ENCODE results near the gene CLCNKA.
"Not testable (repeated sequence)": the region's sequence is repeated elsewhere in the genome, so short reads cannot be mapped to it uniquely, and the experiment has no call there.

CLCNKA gene

GRCh38 chr1:16021681-16022080, at the start of gene CLCNKA:
CLCNKA (plus strand) TSS chr1:16022036; CDS start chr1:16022620, 584 bp downstream.
- no peak for DNase-seq (ENCODE audit: low spot score)

- no peak for DNase-seq (ENCODE audit: low spot score)
Observed at GRCh38 chr1:15972409-15972808, 49.4 kb upstream of the CLCNKA start.

DNA sequence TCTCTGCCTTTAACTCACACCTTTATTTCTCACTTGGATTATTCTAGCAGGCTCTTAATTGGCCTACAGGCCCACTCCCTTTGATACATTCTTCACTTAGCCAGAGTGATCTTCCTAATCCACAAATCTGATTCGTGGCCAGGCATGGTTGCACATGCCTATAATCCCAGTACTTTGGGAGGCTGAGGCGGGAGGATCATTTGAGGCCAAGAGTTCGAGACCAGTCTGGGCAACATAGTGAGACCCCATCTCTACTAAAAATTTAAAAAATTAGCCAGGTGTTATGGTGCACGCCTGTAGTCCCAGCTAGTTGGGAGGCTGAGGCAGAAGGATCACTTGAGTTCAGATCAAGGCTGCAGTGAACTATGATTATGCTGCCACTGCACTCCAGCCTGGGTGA, 48.1 kb upstream of the CLCNKA start:
- no peak for DNase-seq (ENCODE audit: low spot score)

GRCh38 chr1:15974855-15975254, 47.0 kb upstream of the CLCNKA start:
- DNase-seq (ENCODE audit: low spot score) = no peak

GRCh38 chr1:15975358-15975804, 46.5 kb upstream of the CLCNKA start:
- DNase-seq (ENCODE audit: low spot score) = peak; percentile 80

- DNase-seq (ENCODE audit: low spot score) = peak; percentile 99
Observed at GRCh38 chr1:15975805-15976680, 45.8 kb upstream of the CLCNKA start, which contains the start of gene ZBTB17. ZBTB17 (minus strand) TSS chr1:15976101; CDS start chr1:15948495, 27,606 bp downstream.

DNA sequence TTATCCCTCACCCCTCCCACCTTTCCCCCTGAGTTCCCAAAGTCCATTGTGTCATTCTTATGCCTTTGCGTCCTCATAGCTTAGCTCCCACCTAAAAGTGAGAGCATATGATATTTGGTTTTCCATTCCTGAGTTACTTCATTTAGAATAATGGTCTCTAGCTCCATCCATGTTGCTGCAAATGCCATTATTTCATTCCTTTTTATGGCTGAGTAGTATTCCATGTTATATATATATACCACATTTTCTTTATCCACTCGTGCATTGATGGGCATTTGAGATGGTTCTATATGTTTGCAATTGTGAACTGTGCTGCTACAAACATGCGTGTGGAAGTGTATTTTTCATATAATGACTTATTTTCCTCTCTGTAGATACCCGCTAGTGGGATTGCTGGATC, 43.9 kb upstream of the CLCNKA start:
- DNase-seq (ENCODE audit: low spot score) = not testable (repeated sequence)

DNA sequence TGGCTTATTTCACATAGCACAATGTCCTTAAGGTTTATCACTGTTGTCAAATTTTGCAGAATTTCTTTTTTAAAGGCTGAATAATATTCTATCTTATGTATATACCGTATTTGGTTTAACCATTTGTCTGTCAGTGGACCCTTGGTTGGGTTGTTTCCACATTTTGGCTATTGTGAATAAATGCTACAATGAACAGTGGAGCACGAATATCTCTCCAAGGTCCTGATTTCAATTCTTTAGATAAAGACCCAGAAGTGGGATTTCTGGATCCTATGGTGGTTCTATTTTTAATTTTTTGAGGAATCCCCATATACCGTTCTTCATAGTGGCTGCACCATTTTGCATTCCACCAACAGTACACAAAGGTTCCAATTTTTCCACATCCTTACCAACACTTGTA, 40.2 kb upstream of the CLCNKA start:
- no peak for DNase-seq (ENCODE audit: low spot score)

GRCh38 chr1:15983275-15983674, 38.6 kb upstream of the CLCNKA start:
- no peak for DNase-seq (ENCODE audit: low spot score)

- DNase-seq (ENCODE audit: low spot score) = no peak
Observed at GRCh38 chr1:15985611-15986297, 36.1 kb upstream of the CLCNKA start.

DNA sequence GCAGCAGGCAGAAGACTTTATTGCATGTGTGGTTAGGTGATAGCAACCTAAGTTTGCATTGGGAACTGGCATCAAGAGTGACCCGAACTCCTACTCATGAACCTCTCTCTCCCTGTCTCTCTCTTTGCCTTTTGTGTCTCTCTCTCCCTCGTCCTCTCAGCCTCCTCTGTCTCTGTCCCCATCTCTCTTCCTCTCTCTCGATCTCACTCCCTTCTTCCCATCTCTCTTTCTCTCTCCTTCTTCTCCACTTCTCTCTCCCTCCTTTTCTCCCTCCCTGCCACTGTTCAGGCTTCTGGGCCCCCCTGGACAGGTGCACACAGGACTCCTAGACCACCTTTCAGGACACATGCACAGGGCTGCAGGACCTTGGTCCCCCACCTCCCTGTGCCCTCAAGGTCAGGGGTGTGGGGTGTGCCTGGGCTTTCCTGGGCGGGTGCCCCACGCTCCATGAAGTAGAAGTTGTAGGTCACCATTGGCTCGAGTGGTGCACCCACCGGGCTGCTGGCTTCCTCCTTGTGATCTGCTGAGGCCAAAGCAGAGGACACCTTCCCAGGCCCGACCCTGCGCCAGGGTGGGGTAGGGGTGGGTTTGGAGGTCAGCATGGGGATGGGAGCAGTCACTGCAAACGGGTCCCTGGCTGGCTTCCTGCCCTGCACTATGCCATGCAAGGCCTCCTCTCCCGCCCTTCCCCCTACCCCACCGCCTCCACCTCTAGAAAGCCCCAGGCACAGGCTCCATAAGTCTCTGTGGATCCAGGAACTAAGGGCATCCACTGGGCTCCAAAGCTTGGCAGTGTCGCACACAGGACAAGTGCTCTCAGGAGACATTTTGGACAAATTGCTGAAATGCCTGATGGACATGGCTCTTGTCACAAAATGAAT, 32.7 kb upstream of the CLCNKA start:
- DNase-seq (ENCODE audit: low spot score) = no peak

- no peak for DNase-seq (ENCODE audit: low spot score)
Observed at GRCh38 chr1:15989776-15990175, 32.1 kb upstream of the CLCNKA start.

DNA sequence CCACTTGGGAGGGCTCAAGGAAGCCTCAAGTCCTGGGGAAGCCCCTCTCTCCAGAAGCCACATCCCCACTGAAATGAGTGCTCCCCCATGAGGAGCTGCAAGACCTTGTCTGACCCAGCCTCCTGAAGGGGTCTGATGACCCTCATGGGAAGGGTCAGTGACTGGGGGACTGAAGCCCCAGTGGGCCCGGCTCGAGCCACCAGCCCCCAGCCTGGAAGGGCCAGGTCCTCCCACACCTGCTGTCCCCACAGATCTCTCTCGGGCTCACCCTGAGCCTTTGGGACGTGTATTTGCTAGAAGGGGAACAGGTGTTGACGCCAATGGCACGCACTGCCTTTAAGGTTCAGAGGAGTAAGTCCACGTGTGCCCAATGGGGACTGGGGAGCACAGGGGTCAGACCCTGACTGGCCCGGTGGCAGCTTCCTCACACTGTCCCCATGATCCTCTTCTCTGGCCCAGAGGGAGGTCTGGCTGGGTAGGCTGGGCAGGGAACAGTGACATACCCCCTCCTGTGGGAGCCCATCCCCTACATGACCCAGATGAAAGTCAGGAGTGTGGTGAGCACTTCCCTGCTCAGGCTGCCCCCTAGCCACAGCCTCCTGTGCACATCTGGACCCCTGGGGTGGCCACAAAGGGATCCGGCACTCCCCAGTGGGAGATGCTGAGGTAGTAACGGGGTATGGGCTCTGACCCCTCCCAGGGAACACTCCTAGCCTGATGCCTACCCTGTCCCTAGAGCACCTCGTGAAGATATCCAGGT, 30.2 kb upstream of the CLCNKA start:
- no peak for DNase-seq (ENCODE audit: low spot score)

DNA sequence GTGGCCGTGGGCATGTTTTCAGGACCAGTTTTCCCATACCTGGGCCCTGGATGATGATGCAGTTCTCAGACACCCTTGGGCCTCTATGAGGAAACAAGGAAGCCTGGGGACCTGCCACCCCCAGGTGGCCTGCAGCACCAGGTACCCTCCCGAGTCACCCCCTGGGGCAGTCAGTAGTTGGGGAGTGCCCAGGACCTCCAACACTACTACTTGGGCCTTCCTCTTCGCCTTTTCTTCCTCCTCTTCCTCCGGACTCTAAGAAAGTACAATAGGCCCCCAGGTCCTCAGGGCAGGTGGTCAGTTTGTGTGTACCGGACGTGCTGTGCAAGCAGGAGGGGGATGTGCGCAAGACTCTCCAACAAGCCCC, 29.7 kb upstream of the CLCNKA start:
- no peak for DNase-seq (ENCODE audit: low spot score)

GRCh38 chr1:15992582-15993500, 29.0 kb upstream of the CLCNKA start:
- no peak for DNase-seq (ENCODE audit: low spot score)

GRCh38 chr1:15993666-15994065, 28.2 kb upstream of the CLCNKA start:
- no peak for DNase-seq (ENCODE audit: low spot score)

DNA sequence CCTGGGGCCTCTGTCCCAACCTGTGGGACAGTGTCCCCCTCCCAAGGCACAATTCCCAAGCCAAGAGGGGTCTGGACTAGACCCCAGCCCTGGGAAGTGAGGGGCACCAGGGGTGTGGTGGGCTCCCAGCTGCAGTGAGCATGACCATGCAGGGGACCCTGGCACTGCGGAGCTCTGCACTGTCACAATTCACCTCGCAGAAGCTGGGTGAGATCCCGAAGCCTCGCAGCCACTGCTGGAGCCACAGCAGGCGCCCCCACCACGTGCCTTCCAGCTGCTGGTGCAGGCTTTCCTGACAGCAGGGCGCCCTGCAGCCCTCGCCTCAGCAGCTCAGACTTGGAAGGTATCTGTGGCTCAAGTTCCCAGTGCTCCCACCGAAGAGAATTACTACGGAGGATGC, 27.8 kb upstream of the CLCNKA start:
- no peak for DNase-seq (ENCODE audit: low spot score)

DNA sequence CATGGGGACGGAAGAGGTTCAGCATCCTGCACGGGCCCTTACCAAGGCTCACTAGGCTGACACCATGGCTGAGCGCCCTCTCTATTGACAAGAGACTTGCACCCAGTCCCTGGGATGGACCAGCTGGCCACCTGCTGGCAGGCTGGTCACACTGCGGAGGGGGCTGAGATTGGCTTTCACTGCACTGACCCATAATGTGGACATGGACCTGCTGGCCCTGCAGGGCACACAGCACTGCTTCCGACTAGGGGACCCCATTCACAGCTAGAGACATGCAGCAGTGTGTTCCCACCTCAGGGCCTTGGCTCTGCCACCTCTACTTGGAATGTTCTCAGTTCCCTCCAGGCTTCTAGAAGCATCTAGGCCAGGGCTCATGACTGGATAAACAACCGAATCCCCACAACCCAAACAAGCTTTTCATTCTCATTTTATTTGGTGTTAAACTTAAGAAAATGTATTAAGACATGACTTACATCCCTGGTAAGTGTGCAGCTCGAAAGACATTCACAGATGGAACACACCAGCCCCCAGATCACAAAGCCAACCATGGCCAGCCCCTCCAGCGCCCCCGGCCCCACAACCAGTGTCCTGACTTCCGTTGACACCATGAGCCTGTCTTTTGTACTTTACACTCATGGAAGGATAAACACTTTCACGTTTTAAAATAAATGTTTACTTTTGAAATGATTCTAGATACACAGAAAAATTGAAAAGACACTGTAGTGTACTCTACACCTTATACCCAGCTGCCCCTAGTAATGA, 27.1 kb upstream of the CLCNKA start:
- DNase-seq (ENCODE audit: low spot score) = peak; percentile 84

DNA sequence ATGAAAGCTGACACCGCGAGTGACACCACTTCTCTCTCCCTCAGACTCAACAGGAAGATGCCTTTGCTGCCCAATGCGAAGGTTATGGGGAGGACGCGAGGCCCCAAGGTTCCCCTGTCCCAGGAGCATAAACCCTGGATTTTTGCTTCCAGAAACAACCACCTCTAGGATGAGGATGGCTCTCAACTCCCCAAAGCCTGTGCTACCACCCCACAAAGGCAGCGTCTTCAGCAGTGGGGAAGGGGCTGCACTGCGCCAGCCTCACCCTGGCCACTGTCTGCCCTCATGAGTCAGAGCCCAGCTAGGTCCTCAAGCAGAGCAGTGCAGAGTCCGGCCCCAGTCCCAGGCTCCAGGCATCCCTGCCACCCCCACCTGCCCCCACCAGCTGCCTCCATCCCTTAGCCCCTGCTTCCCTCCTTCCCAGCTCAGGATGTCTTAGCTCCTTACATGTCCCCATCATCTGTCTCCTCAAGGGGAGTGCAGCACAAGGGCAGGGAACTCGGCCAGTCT, 24.7 kb upstream of the CLCNKA start:
- no peak for DNase-seq (ENCODE audit: low spot score)

Data from AG20443 (cell line).